ENCODE data around the gene SP110. TPM values are rescaled to one million over a fixed set of nuclear protein-coding genes. Genes with fewer than 3 reads are reported as not detected.
"Not testable (repeated sequence)": the region's sequence is repeated elsewhere in the genome, so short reads cannot be mapped to it uniquely, and the experiment has no call there.

Gene SP110
- total RNA-seq, 3 donors from 2014 or later = 17.4 to 23.0 (median 22.9) TPM

- DNase-seq (no peak), ATAC-seq (no peak)
- no peaks in the 10 kb centered on the region for H3K9me3 ChIP-seq
- intact Hi-C loops (cut with DNase I, micrococcal nuclease) = no loop called here
- no peaks in the 10 kb centered on the region for H3K36me3 ChIP-seq (ENCODE audit: low read depth)
- TF ChIP-seq CTCF (IDR thresholded peaks at IDR 0.05) = no peak
- no peaks in the 10 kb centered on the region for H3K4me1 ChIP-seq (ENCODE audit: low read depth)
- no peak overlapping the region for H3K4me3 ChIP-seq
These were observed 92.6 kb downstream of the SP110 start for GRCh38 chr2:230127195-230127594.

- DNase-seq = peak; percentile 25 to 53 (median 28)
- peak; percentile 37 for ATAC-seq
- H3K36me3 ChIP-seq (ENCODE audit: low read depth) = no peaks in the 10 kb centered on the region
- no peaks in the 10 kb centered on the region for H3K9me3 ChIP-seq
- no peak overlapping the region for H3K4me3 ChIP-seq
- no peak for TF ChIP-seq CTCF (IDR thresholded peaks at IDR 0.05)
- intact Hi-C loops (cut with DNase I, micrococcal nuclease) = no loop called here
- no peaks in the 10 kb centered on the region for H3K4me1 ChIP-seq (ENCODE audit: low read depth)
These were observed 94.9 kb downstream of the SP110 start for GRCh38 chr2:230124757-230125431.

- intact Hi-C loops (cut with DNase I, micrococcal nuclease) = no loop called here
- no peaks in the 10 kb centered on the region for H3K4me1 ChIP-seq (ENCODE audit: low read depth)
- no peak for ATAC-seq
- no peak for TF ChIP-seq CTCF (IDR thresholded peaks at IDR 0.05)
- H3K9me3 ChIP-seq = no peaks in the 10 kb centered on the region
- no peaks in the 10 kb centered on the region for H3K36me3 ChIP-seq (ENCODE audit: low read depth)
- DNase-seq = no peak
- no peak overlapping the region for H3K4me3 ChIP-seq
These were observed 95.5 kb downstream of the SP110 start for GRCh38 chr2:230124235-230124634.

- DNase-seq; H3K9me3 ChIP-seq; intact Hi-C loops (cut with DNase I, micrococcal nuclease); ATAC-seq; H3K4me3 ChIP-seq; H3K36me3 ChIP-seq (ENCODE audit: low read depth); H3K4me1 ChIP-seq (ENCODE audit: low read depth): not testable (repeated sequence)
These were observed 99.4 kb downstream of the SP110 start for GRCh38 chr2:230120376-230120775.

GRCh38 chr2:230119827-230120226, 100.0 kb downstream of the SP110 start:
- H3K36me3 ChIP-seq (ENCODE audit: low read depth); intact Hi-C loops (cut with DNase I, micrococcal nuclease); DNase-seq; H3K4me3 ChIP-seq; H3K4me1 ChIP-seq (ENCODE audit: low read depth); H3K9me3 ChIP-seq; ATAC-seq: not testable (repeated sequence)

Other genes with a start within 250 kb of the SP110 start
- 10 to 100 TPM in 1 of 3 donors, 1 to 10 TPM in 2; 1.4 to 12.5 (median 3.4) TPM for gene SLC16A14, start 151.1 kb downstream of the SP110 start, total RNA-seq
- 1 to 10 TPM; 3.1 to 4.9 (median 3.7) TPM for gene SP140, start 5.8 kb upstream of the SP110 start, total RNA-seq
- gene SP140L, start 107.2 kb upstream of the SP110 start, total RNA-seq = 10 to 100 TPM; 22.1 to 35.7 (median 23.4) TPM
- gene SP100, start 196.2 kb upstream of the SP110 start, total RNA-seq = 100 to 1,000 TPM in 2 of 3 donors, 10 to 100 TPM in 1; 83.1 to 130 (median 101) TPM